Stimulated activated memory B cell treated with anti-CD40 and anti-IgM and Interleukin-4, amounts not matched to agents 10 μg/mL and 1 μg/mL and 100 μg/mL, for 72 hours (primary cell): ENCODE data around the gene HOMER2.
"Not testable (repeated sequence)": the region's sequence is repeated elsewhere in the genome, so short reads cannot be mapped to it uniquely, and the experiment has no call there.

Source experiments
- ATAC-seq: fragments of 150-1000 bp; cut with Tn5 transposase; 2 replicates; pipeline ENCODE4 v1.10.0; 2021
- H3K27ac Mint-ChIP-seq: one replicate; pipeline ENCODE4 v1.8.0; 2022; ENCODE audit warnings: mild to moderate bottlenecking, mixed read lengths
- H3K27me3 Mint-ChIP-seq: one replicate; pipeline ENCODE4 v1.8.0; 2022; ENCODE audit warnings: mixed read lengths
- H3K36me3 Mint-ChIP-seq: one replicate; pipeline ENCODE4 v1.8.0; 2022; ENCODE audit warnings: mixed read lengths
- H3K4me1 Mint-ChIP-seq: one replicate; pipeline ENCODE4 v1.8.0; 2022; ENCODE audit warnings: mixed read lengths
- H3K4me3 Mint-ChIP-seq: one replicate; pipeline ENCODE4 v1.8.0; 2022; ENCODE audit warnings: mild to moderate bottlenecking, moderate library complexity, mixed read lengths
- H3K9me3 Mint-ChIP-seq: one replicate; pipeline ENCODE4 v1.8.0; 2022; ENCODE audit warnings: mixed read lengths

Gene HOMER2

DNA sequence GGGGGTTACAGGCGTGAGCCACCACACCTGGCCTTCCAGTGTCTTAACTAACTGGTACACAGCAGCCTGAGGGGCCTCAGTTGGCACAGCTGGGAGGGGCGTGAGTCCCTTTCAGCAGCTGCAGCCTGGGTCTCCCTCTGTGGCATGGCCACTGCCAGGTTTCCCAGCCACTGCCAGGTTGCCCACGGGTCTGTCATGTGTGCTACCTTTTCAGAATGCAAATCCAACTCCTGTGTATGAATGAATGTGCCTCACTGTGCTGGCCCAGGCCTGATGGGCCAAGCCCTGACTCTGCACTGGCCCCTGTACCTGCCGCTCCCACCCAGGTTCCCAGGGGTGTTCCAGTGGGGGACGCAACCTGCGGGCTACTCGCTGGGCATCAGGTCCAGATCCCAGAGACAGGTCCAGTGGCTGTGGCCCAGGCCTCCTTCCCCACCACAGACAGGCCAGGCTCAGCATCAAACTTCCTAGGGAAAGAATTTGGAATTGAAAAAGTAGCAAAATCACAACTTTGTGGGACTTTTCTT is 117.1 kb downstream of the HOMER2 start:
- no peaks in the 10 kb centered on the region for H3K27me3 Mint-ChIP-seq
- no peak overlapping the region for H3K4me3 Mint-ChIP-seq
- H3K36me3 Mint-ChIP-seq: peaks cover 93% of the 10 kb centered on the region

DNA sequence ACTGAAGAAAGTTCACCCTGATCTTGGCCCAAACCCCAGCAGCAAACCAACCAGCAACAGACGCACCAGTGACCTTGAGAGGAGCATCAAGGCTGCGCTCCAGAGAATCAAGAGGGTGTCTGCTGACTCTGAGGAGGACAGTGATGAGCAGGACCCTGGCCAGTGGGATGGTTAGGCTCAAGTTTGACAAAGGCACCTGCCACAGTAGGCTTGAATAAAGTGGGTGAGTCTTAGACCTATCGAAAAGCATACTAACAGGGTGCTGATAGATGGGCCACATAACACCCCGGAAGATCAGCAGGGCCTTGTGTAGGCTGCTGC is 119.2 kb downstream of the HOMER2 start:
- peaks cover 30% of the 10 kb centered on the region for H3K4me1 Mint-ChIP-seq
- no peak for ATAC-seq
- H3K27ac Mint-ChIP-seq: peak overlapping the region; percentile 90
- peak overlapping the region; percentile 56 for H3K4me3 Mint-ChIP-seq
- peaks cover 88% of the 10 kb centered on the region for H3K36me3 Mint-ChIP-seq
- H3K9me3 Mint-ChIP-seq: no peaks in the 10 kb centered on the region
- no peaks in the 10 kb centered on the region for H3K27me3 Mint-ChIP-seq

More for the DNA sequence above, 117.1 kb downstream of the HOMER2 start:
- no peak for ATAC-seq
- peaks cover 21% of the 10 kb centered on the region for H3K4me1 Mint-ChIP-seq
- H3K27ac Mint-ChIP-seq: no peak overlapping the region
- H3K9me3 Mint-ChIP-seq: no peaks in the 10 kb centered on the region

DNA sequence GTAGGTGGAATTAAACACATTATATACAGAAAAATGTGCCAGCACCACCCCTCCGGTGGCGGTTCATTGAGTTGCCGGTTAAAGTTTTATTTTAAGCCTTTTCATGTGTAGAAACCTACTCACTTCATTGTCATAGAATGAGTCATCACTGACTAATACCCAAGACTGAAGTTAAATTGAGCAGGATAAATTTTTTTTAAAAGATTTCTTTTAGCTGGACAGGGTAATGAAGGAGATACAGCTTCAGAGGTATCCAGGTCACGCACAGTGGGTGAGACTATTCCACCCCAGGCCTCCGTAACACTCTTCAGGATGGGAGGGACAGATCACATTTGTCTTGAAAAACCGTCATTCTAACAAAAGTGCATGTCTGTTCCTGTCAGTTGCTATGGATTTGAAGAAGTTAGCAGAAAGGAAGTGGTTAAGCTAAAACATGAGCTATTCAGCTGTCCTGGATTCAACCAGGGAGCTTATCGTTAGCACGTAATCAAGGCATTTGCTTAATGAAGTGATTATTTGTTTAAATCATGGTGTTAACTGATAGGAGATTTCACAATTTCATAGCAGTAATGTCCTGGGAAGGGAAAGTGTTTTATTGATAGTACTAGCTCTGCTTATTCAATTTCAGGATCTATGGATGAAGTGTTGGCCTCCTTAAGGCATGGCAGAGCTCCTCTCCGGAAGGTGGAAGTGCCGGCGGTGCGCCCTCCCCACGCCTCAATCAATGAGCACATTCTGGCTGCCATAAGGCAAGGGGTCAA is 119.7 kb downstream of the HOMER2 start:
- H3K9me3 Mint-ChIP-seq: no peaks in the 10 kb centered on the region
- ATAC-seq: peak; percentile 91
- peaks cover 88% of the 10 kb centered on the region for H3K36me3 Mint-ChIP-seq
- H3K4me3 Mint-ChIP-seq: peak overlapping the region; percentile 56
- H3K27me3 Mint-ChIP-seq: no peaks in the 10 kb centered on the region
- H3K27ac Mint-ChIP-seq: peak overlapping the region; percentile 90
- peaks cover 30% of the 10 kb centered on the region for H3K4me1 Mint-ChIP-seq

DNA sequence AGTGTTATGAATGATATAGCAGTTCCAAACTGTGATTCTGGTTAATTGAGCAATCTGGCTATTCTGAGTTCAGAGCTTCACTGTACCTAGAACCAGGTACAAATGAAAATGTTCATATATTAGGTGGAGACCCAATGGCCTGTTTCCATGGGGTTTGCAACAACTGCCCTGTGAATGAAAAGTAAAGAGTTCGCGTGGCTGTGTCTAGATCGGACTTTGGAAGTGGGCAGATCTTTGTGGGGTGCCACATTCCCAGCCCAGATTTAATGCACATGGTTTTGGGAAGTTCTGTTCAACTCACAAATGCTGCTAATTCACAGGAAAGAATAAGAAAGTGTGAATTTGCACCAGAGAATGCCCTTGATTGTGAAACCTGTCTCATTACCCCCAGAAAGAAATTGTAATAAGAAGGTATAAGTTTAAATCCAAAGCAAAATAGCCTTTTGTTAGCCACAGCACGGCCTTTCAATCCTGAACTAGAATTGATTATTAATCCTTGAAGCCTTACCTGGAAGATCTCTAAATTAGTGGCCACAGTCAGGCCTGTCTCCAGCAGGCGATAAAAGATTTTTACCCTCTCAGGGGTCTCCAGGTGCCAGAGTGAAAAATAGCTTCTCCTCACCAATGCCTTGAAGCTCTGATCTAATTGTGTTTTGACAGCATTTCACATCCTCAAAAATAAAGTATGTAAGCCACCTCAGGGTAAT is 120.5 kb downstream of the HOMER2 start:
- H3K4me1 Mint-ChIP-seq: peaks cover 30% of the 10 kb centered on the region
- H3K27me3 Mint-ChIP-seq: no peaks in the 10 kb centered on the region
- H3K27ac Mint-ChIP-seq: peak overlapping the region; percentile 90
- ATAC-seq: no peak
- H3K4me3 Mint-ChIP-seq: peak overlapping the region; percentile 56
- no peaks in the 10 kb centered on the region for H3K9me3 Mint-ChIP-seq
- H3K36me3 Mint-ChIP-seq: peaks cover 80% of the 10 kb centered on the region

DNA sequence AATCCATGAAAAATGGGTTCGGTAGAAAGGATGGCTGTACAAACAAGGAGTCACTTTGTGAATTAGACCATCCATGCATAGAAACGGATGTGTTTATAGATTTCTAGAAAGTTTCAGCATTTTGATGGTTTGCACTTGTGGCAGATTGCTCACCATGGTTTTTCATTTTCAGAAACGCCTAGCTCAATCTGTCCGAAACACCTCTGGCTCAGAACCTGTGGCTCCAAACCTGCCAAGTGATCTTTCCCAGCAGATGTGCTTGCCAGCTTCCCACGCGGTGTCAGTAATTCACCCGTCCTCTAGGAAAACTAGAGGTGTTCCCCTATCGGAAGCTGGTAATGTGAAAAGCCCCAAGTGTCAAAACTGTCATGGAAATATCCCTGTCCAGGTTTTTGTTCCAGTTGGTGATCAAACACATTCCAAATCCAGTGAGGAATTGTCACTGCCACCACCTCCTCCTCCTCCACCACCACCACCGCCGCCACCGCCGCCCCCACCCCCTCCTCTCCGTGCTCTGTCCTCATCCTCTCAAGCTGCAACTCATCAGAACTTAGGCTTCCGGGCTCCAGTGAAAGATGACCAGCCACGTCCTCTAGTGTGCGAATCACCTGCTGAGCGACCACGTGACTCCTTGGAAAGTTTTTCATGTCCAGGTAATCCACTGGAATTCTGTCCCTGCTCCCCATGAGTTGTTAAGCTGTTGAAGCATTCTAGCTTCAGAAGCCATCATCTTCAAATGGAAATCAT is 121.9 kb downstream of the HOMER2 start:
- H3K27me3 Mint-ChIP-seq: no peaks in the 10 kb centered on the region
- H3K4me1 Mint-ChIP-seq: peaks cover 30% of the 10 kb centered on the region
- no peak overlapping the region for H3K4me3 Mint-ChIP-seq
- H3K36me3 Mint-ChIP-seq: peaks cover 75% of the 10 kb centered on the region
- no peak for ATAC-seq
- no peaks in the 10 kb centered on the region for H3K9me3 Mint-ChIP-seq
- H3K27ac Mint-ChIP-seq: no peak overlapping the region

DNA sequence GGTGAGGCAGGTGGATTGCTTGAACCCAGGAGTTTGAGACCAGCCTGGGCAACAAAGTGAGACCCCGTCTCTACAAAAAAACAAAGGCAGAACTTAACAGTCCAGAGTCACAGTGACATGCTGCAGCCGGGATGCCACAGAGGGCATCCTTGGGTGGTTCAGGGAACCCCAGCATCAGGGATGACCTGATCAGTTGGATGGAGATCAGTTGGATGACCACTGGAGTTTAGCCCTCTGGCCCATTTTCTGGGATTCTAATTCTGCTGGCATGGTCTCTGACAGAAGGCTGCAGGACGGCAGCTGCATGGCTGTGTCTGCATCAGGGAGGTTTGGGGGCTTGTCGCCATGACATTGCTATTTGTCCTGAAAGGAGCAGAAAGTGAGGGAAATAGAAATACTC is 123.3 kb downstream of the HOMER2 start:
- Mint-ChIP-seq H3K4me3 (no peak overlapping the region), H3K27me3 (no peaks in the 10 kb centered on the region), H3K4me1 (peaks cover 30% of the 10 kb centered on the region), H3K27ac (no peak overlapping the region), H3K36me3 (peaks cover 71% of the 10 kb centered on the region), H3K9me3 (no peaks in the 10 kb centered on the region)
- no peak for ATAC-seq

DNA sequence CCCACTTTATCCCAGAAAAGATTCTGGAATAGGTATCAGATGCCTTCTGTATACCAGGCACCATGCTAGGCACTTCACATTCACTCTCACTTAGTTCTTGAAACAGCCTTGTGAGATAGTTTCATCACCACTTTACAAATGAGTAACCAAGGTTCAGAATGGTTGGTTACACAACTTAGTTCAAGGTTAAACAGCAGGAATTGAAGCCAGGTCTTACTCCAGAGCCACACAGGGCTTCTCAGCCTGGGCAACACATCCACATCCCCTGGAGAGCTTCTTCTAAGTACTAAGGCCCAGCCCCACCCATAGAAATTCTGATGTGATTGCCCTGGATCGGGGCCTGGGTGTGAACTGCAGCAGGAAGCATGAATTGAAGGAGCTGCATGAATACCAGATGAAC is 124.4 kb downstream of the HOMER2 start:
- Mint-ChIP-seq H3K4me1 (peaks cover 26% of the 10 kb centered on the region), H3K4me3 (no peak overlapping the region), H3K27me3 (no peaks in the 10 kb centered on the region), H3K27ac (no peak overlapping the region), H3K9me3 (no peaks in the 10 kb centered on the region), H3K36me3 (peaks cover 60% of the 10 kb centered on the region)
- ATAC-seq: no peak

DNA sequence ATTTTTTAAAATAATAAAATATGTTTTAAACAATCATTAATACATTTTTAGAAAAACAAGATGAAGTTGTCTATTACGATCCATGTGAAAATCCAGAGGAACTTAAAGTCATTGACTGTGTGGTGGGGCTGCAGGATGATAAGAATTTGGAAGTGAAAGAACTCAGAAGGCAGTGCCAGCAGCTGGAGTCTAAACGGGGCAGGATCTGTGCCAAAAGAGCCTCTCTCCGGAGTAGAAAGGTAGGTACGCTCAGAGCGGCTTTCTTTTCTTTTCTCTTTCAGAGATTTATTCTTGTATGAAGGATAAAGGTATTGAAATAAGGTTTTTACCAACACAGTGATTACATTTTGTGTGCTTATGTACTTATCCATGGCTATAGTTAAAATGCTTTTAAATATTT is 129.5 kb downstream of the HOMER2 start:
- Mint-ChIP-seq H3K9me3 (no peaks in the 10 kb centered on the region), H3K4me3 (no peak overlapping the region), H3K27me3 (no peaks in the 10 kb centered on the region), H3K36me3 (peaks cover 43% of the 10 kb centered on the region), H3K27ac (no peak overlapping the region), H3K4me1 (no peaks in the 10 kb centered on the region)
- no peak for ATAC-seq

DNA sequence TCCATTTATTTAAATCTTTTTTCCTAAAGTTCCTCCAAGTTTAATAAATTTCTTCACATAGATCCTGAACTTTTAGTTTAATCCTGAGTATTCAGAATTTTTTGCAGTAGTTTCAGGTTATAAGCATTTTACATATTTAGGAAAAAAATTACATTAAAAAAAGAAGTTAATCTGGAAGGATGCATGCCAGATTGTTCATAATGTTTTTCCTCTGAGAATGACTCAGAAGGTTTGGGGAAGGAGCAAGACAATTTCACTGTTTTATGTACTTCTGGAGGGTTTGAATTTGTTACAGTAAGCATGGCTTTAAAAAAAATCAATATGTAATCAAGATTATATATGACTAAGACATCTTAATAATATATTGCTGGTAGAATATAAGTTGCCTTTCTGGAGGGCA is 130.7 kb downstream of the HOMER2 start:
- H3K9me3 Mint-ChIP-seq, H3K4me1 Mint-ChIP-seq, H3K27ac Mint-ChIP-seq, H3K27me3 Mint-ChIP-seq, ATAC-seq, H3K4me3 Mint-ChIP-seq: not testable (repeated sequence)
- peaks cover 45% of the 10 kb centered on the region for H3K36me3 Mint-ChIP-seq

DNA sequence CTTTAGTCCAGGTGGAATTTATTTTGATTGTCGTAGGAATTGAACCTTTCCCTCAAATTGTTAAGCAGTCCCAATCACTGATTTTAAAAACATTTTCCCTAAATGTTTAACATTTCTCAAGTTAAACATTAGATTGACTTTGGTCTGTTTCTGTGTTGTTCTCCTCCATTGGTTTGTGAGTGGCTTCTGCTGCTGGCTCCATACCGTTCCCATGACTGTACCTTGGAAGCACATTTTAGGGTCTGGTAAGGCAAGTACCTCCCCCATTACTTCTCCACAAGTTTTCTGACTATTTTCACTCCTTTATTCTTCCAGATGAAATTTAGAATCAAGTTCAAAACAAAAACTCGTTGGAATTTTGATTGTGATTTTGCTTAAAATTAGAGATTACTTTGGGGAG is 131.1 kb downstream of the HOMER2 start:
- H3K4me1 Mint-ChIP-seq, H3K4me3 Mint-ChIP-seq, ATAC-seq, H3K27me3 Mint-ChIP-seq, H3K27ac Mint-ChIP-seq, H3K9me3 Mint-ChIP-seq: not testable (repeated sequence)
- H3K36me3 Mint-ChIP-seq: peaks cover 45% of the 10 kb centered on the region

DNA sequence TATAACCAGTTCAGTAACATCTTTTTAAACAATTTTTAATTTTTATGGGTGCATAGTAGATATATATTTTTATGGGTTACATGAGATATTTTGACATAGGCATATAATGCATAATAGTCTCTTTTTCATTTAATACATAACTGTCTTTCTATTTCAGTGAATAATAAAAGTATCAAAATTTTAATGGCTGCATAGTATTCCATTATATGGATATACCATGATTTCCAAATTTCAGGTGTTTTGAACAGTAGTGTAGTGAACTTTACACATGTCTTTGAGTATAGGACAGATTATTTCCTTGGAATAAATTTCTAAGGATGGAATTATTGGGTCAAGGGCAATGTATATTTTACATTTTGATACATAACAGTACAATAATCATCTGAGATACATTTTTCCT is 132.4 kb downstream of the HOMER2 start:
- peaks cover 45% of the 10 kb centered on the region for H3K36me3 Mint-ChIP-seq
- no peak overlapping the region for H3K27ac Mint-ChIP-seq
- H3K27me3 Mint-ChIP-seq: no peaks in the 10 kb centered on the region
- ATAC-seq: no peak
- H3K9me3 Mint-ChIP-seq: no peaks in the 10 kb centered on the region
- no peak overlapping the region for H3K4me3 Mint-ChIP-seq
- H3K4me1 Mint-ChIP-seq: peaks cover 7% of the 10 kb centered on the region

DNA sequence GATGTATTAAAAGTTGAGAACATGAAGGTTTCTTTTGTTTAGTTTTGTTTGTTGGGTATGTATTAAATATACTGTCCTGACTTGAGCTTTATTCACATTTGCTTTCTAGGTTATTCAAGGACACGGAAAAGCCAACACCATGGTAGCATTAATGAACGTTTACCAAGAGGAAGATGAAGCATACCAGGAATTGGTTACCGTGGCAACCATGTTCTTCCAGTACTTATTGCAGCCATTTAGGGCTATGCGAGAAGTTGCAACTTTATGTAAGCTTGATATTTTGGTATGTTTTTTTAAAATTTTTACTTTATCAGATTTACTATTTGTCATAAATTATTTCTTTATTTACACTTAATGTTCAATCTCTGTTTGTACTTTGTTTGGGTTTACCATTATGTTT is 139.5 kb downstream of the HOMER2 start:
- H3K4me1 Mint-ChIP-seq: peaks cover 34% of the 10 kb centered on the region

DNA sequence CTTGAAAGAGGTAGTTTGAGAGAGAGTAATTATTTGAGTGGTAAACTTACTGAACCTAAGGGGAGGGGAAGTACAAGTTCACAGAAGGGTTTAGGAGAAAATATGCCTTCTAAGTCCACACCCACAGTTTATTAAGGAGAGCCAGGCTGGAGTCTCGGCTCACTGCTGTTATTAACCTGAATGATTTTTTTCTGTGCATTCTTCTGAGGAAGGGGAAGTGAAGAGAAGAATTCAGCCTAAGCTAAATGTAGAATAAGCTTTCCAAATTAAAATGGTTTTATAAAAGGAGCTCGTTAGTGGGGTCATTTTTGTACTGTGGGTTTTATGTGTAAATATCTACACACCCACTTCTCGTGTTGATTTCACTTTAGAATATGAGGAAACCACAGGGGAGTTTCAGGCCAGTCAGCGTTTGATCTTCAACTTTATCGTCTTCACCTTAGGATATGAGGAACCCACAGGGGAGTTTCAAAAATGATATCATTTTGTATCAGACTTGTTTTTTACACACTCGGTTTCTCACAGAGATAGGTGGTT is 141.6 kb downstream of the HOMER2 start:
- peak overlapping the region; percentile 84 for H3K4me3 Mint-ChIP-seq
- peaks cover 46% of the 10 kb centered on the region for H3K4me1 Mint-ChIP-seq
- peaks cover 26% of the 10 kb centered on the region for H3K36me3 Mint-ChIP-seq
- H3K9me3 Mint-ChIP-seq: peaks cover 3% of the 10 kb centered on the region
- H3K27ac Mint-ChIP-seq: peak overlapping the region; percentile 88
- no peaks in the 10 kb centered on the region for H3K27me3 Mint-ChIP-seq
- peak; percentile 3 for ATAC-seq

More for the DNA sequence above, 139.5 kb downstream of the HOMER2 start:
- Mint-ChIP-seq H3K9me3 (no peaks in the 10 kb centered on the region), H3K4me3 (peak overlapping the region; percentile 84), H3K27ac (peak overlapping the region; percentile 88), H3K27me3 (no peaks in the 10 kb centered on the region), H3K36me3 (peaks cover 37% of the 10 kb centered on the region)
- ATAC-seq: no peak

DNA sequence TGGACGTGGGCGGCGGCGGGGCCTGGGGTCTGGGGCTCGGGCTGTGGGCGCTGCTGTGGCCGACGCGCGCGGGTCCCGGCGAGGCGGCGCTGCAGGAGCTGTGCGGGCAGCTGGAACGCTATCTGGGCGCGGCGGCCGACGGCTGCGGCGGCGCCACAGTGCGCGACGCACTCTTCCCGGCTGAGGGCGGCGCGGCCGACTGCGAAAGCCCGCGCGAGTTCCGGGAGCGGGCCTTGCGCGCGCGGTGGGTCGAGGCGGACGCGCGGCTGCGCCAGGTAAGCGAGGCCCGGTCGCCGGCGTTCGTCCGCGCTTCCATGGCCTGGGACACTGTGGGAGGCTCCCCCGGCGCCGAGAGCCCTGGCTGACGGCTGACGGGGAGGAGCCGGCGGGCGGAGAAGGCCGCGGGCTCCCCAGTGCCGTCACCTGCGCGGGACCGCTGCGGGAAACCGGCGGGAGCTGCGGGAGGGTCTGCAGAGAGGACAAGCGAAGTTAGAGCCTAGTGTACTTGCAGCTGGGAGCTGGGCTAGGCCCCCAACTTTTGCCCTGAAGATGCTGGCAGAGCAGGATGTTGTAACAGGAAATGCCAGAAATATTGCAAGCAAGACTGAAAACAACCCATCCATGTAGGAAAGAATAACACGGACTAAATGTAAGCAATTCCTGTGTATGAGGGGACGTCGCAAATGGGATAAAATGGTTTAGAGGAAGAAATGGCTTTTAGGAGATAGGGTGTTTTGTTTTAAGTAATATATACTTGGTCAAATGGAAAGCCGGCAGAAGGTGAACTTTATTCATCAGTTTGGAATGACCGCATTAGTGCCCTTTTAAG is 142.2 kb downstream of the HOMER2 start:
- no peaks in the 10 kb centered on the region for H3K27me3 Mint-ChIP-seq
- ATAC-seq: peak; percentile 39
- H3K9me3 Mint-ChIP-seq: peaks cover 3% of the 10 kb centered on the region
- peaks cover 20% of the 10 kb centered on the region for H3K36me3 Mint-ChIP-seq
- peaks cover 52% of the 10 kb centered on the region for H3K4me1 Mint-ChIP-seq
- H3K4me3 Mint-ChIP-seq: peak overlapping the region; percentile 84
- H3K27ac Mint-ChIP-seq: peak overlapping the region; percentile 88
